Stimulated activated CD8-positive, alpha-beta memory T cell treated with anti-CD3 and anti-CD28 coated beads, Interleukin-4, amount 100 ng/mL, for 48 hours (primary cell): Measurements from ENCODE around the gene GLUL.

Source experiments
- DNase-seq: peaks from one replicate; pipeline ENCODE4 v3.0.0-alpha.2; 2020

Gene GLUL

GRCh38 chr1:182391362-182392049 is at the start of gene GLUL:
GLUL (minus strand) TSS chr1:182391790; CDS start chr1:182388737, 3,053 bp downstream.
- peak; percentile 69 for DNase-seq

- DNase-seq = no peak
Measured at GRCh38 chr1:182438326-182438725, 46.7 kb upstream of the GLUL start.

- no peak for DNase-seq
Measured at GRCh38 chr1:182433580-182433979, 42.0 kb upstream of the GLUL start.

DNA sequence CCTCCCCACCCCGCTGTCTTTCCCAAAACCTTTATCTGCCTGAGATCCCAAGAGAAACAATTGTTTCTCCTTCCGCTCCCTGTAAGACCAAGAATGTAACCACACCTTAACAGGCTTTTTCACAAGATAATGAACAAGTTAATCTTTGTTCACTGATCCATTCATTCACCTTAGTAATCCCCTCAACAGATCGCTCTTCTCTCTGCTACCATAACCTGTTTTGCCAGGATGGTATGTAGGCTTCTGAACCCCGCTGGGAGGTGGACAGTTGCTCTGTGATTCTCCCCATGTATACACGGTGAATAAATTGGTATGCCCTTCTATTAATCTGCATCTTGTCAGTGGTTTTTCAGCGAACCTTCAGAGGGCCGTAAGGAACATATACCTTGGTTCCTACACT is 39.7 kb upstream of the GLUL start:
- no peak for DNase-seq

- DNase-seq = peak; percentile 50
Measured at GRCh38 chr1:182430263-182431068, 38.9 kb upstream of the GLUL start.

DNA sequence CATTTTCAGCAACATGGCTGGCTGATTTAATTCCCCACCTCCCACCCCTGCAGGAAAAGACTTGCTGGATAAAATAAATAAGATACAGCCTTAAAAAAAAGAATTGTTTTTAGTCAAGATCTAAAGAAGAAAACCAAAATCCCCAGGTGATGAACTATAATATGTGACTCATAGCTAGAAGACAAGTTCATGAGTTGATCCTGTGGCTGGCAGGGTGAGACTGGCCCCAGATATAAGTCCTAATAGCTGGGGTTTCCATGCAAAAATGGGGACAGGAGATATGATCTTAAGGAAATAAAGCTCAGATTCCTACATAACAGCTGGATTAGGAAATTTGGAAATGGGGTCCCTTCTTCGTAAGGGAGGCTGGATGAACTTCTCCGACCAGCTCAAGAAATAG is 36.5 kb upstream of the GLUL start:
- no peak for DNase-seq

- DNase-seq = no peak
Measured at GRCh38 chr1:182426442-182427430, 35.1 kb upstream of the GLUL start.

GRCh38 chr1:182415789-182416188 is 24.2 kb upstream of the GLUL start:
- DNase-seq = no peak

DNA sequence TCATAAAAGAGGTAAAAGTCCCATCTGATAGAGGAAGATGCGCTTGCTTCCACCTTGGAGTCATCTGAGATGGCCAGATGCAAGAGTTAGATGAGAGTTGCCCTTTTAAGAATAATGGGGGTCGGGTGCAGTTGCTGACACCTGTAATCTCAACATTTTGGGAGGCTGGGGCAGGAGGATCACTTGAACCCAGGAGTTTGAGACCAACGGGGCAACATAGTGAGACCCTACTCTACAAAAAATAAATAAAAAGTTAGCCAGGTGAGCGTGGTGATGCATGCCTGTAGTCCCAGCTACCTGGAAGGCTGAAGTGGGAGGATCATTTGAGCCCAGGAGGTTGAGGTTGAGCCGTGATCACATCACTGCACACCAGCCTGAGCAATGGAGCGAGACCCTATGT is 22.4 kb upstream of the GLUL start:
- no peak for DNase-seq

DNA sequence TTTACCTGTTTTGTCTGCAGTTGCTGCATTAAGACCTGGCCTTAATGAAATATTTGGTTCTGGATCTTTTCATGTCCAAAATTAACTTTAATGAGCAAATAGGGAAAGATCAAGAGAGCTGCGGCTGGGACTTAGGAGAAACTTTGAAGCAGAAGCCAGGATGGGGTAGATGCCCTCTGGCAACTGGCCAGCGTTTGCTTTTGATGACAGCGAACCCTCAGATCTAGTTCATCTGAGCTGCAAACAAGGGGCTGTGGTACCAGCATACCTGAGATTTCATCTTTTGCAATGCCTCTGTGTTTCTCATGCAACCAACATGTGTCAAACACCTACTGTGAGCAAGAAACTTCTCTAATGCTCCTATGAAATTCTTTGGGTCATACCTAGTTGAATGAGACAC is 21.9 kb upstream of the GLUL start:
- DNase-seq = no peak

GRCh38 chr1:182410620-182411273 is 19.2 kb upstream of the GLUL start:
- DNase-seq = no peak

GRCh38 chr1:182410138-182410537 is 18.5 kb upstream of the GLUL start:
- DNase-seq = no peak

GRCh38 chr1:182408435-182409075 is 17.0 kb upstream of the GLUL start:
- no peak for DNase-seq

DNA sequence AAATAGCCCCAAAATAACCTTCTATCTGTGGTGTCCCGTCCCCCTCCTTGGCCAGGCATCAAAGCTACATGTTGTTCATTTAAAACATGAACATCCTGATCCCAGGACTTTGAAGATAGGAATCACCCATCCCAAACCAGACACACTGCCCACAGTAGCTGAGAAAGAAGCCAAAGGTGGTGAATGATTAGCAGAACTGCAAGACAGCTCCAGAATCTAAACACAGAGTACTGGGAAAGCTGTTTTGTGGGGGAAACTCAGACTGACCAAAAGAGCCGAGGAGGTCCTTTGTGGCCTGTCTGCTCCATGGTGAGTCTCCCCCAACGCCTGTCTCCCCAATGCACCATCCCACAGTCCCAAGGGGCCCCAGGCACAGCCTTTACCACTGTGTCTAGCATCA is 16.1 kb upstream of the GLUL start:
- DNase-seq = no peak

GRCh38 chr1:182406012-182406411 is 14.4 kb upstream of the GLUL start:
- DNase-seq = no peak

DNA sequence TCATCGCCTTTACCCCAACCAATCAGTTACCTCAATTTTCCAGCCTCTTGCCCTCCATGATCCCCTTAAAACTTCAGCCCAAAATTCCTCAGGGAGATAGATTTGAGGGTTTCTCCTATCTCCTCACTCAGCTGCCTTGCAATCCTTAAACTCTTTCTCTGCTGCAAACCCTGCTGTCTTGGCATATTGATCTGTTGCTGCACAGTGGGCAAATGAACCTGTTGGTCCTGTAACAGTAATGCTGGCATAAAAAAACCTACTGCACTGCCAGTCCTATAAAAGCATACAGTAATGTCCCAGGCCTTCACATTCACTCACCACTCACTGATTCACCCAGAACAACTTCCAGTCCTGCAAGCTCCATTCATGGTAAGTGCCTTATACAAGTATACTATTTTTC is 14.0 kb upstream of the GLUL start:
- DNase-seq = no peak

GRCh38 chr1:182404781-182405180 is 13.2 kb upstream of the GLUL start:
- no peak for DNase-seq

- no peak for DNase-seq
Measured at GRCh38 chr1:182400567-182400966, 9.0 kb upstream of the GLUL start, which contains the start of gene TEDDM1. TEDDM1 (minus strand) TSS chr1:182400667; CDS start chr1:182400485, 182 bp downstream.

DNA sequence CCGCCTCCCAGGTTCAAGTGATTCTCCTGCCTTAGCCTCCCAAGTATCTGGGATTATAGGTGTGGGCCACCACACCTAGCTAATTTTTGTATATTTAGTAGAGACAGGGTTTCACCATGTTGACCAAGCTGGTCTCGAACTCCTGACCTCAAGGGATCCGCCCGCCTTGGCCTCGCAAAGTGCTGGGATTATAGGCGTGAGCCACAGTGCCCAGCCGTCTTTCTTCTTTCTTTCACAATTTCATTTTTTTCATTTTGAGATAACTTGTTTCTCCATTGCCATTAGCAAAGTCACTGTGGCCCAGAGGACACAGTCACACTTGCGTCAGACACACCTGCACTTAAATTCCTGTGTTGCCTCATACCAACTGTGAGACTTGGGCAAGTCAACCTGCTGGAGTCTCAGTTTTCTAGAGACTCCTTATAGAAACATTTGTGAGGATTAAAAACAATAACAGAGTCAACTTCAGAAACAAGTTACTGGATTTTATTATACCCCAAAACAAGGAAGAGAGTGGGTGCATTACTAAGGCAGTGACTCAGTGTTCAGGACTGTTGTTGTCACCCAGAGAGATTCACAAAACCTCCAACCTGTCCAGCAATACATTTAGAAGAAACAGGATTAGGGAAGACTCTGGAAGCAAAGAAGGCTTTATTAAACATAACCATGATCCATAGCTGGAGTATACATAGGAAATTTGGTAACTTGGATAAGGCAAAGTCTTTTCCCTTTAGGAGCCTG is 6.2 kb upstream of the GLUL start:
- DNase-seq = no peak

DNA sequence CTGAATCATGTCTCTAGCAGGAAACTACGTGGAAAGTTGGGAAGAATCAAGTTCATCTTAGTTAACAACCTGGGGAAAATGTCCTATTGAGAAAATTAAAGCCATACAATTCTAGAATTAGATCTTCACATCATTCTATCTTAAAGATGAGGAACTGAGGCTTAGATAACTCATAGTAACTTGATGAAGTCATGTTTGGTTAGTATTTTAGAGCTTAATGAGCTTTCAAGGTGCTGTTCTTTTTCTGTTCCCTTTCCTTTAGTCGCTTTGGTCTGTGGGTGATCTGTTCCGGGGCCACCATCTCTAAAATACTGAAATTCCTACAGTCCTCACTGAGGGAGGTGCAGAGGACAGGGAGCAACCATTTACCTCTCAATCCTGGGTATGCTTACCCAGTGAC is 4.3 kb upstream of the GLUL start:
- no peak for DNase-seq

GRCh38 chr1:182394055-182394775 is 2.6 kb upstream of the GLUL start:
- DNase-seq = no peak
